Vagina (tissue), 2 donors: ENCODE data around the gene UBAP1.

Source experiments
- POLR2A ChIP-seq, 2 donors: fragments of 450-650 bp; IDR thresholded peaks; one replicate each; pipeline ENCODE4 v1.6.1; 2017; ENCODE audit warnings: antibody characterized with exemption in 2 of 2, mild to moderate bottlenecking in 2 of 2, moderate library complexity in 2 of 2
- TF ChIP-seq, protein P1 (sequence below), 3 experiments: fragments of 450-650 bp in 2 of 3; fragments of 200-600 bp in 1 of 3; sonication (generic) in 1 of 3; IDR thresholded peaks; one replicate each; pipeline ENCODE4 v1.5.1; 2017 to 2019; ENCODE audit warnings: antibody characterized with exemption in 3 of 3, mild to moderate bottlenecking in 2 of 3, moderate library complexity in 2 of 3

GRCh38 chr9:34242830-34243229 lies 64.0 kb downstream of the UBAP1 start:
- TF ChIP-seq POLR2A (IDR thresholded peaks at IDR 0.05), result no peak
- TF ChIP-seq, protein P1, sequence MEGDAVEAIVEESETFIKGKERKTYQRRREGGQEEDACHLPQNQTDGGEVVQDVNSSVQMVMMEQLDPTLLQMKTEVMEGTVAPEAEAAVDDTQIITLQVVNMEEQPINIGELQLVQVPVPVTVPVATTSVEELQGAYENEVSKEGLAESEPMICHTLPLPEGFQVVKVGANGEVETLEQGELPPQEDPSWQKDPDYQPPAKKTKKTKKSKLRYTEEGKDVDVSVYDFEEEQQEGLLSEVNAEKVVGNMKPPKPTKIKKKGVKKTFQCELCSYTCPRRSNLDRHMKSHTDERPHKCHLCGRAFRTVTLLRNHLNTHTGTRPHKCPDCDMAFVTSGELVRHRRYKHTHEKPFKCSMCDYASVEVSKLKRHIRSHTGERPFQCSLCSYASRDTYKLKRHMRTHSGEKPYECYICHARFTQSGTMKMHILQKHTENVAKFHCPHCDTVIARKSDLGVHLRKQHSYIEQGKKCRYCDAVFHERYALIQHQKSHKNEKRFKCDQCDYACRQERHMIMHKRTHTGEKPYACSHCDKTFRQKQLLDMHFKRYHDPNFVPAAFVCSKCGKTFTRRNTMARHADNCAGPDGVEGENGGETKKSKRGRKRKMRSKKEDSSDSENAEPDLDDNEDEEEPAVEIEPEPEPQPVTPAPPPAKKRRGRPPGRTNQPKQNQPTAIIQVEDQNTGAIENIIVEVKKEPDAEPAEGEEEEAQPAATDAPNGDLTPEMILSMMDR (IDR thresholded peaks at IDR 0.05), result no peak
